ENCODE data around the gene PABPN1L.

- TF ChIP-seq RFX5 (IDR thresholded peaks at IDR 0.05) = no peak
- TF ChIP-seq POLR2A (IDR thresholded peaks at IDR 0.05; ENCODE audit: low read length) = no peak
- TF ChIP-seq CTCF (IDR thresholded peaks at IDR 0.05) = no peak
- TF ChIP-seq JUN (IDR thresholded peaks at IDR 0.05) = no peak
- TF ChIP-seq SREBF2 (IDR thresholded peaks at IDR 0.05) = no peak
- TF ChIP-seq HOXA7 (CRISPR knock-in tag; IDR thresholded peaks at IDR 0.05) = no peak
- no peak for TF ChIP-seq BHLHE40 (IDR thresholded peaks at IDR 0.05; ENCODE audit: low read depth, low read length)
- TF ChIP-seq HOXB13 (CRISPR knock-in tag; IDR thresholded peaks at IDR 0.05; ENCODE audit: low read depth) = no peak
- TF ChIP-seq JUNB (IDR thresholded peaks at IDR 0.05) = no peak
Observed at GRCh38 chr16:88836791-88837190, 29.7 kb downstream of the PABPN1L start.
